Duodenal mucosa (tissue), 2 donors: Measurements from ENCODE around the gene CLASP1.
"Not testable (repeated sequence)": the region's sequence is repeated elsewhere in the genome, so short reads cannot be mapped to it uniquely, and the experiment has no call there.

Source experiments
- H3K27ac ChIP-seq: one replicate; pipeline ENCODE4 v1.7.0; 2013; ENCODE audit warnings: low read depth, low read length
- H3K27me3 ChIP-seq, 2 donors: one replicate each; pipeline ENCODE4 v1.7.0; 2013; ENCODE audit warnings: low read length in 2 of 2, control low read depth in 1 of 2; ENCODE audit not compliant: insufficient read depth in 2 of 2, control insufficient read depth in 1 of 2
- H3K36me3 ChIP-seq, 2 donors: one replicate each; pipeline ENCODE4 v1.7.0; 2013; ENCODE audit warnings: low read length in 2 of 2, control low read depth in 1 of 2; ENCODE audit not compliant: insufficient read depth in 2 of 2, control insufficient read depth in 1 of 2
- H3K4me1 ChIP-seq, 2 donors: one replicate each; pipeline ENCODE4 v1.7.0; 2013; ENCODE audit warnings: low read length in 2 of 2, control low read depth in 1 of 2; ENCODE audit not compliant: insufficient read depth in 2 of 2, control insufficient read depth in 1 of 2
- H3K4me3 ChIP-seq, 2 donors: one replicate each; pipeline ENCODE4 v1.7.0; 2013; ENCODE audit warnings: low read length in 2 of 2, low read depth in 1 of 2
- H3K9ac ChIP-seq, 2 donors: one replicate each; pipeline ENCODE4 v1.7.0; 2013; ENCODE audit warnings: low read length in 2 of 2, low read depth in 1 of 2
- H3K9me3 ChIP-seq, 2 donors: one replicate each; pipeline ENCODE4 v1.7.0; 2013; ENCODE audit warnings: low read length in 2 of 2, control low read depth in 1 of 2; ENCODE audit not compliant: control insufficient read depth in 1 of 2

CLASP1 gene

GRCh38 chr2:121374412-121375075 lies 274.7 kb downstream of the CLASP1 start:
- not testable (repeated sequence) for H3K9me3 ChIP-seq, H3K4me3 ChIP-seq, H3K4me1 ChIP-seq, H3K9ac ChIP-seq, H3K27me3 ChIP-seq, H3K27ac ChIP-seq
- H3K36me3 ChIP-seq, result peaks cover 15 to 40% of the 10 kb centered on the region in 2 donors

GRCh38 chr2:121372721-121373353 lies 276.4 kb downstream of the CLASP1 start:
- peaks cover 11 to 42% of the 10 kb centered on the region in 2 donors for H3K36me3 ChIP-seq
- no peak overlapping the region for H3K9ac ChIP-seq
- H3K27me3 ChIP-seq, result no peaks in the 10 kb centered on the region
- H3K4me3 ChIP-seq, result no peak overlapping the region
- no peaks in the 10 kb centered on the region for H3K9me3 ChIP-seq
- H3K27ac ChIP-seq, result no peak overlapping the region
- H3K4me1 ChIP-seq, result no peaks in the 10 kb centered on the region

GRCh38 chr2:121372082-121372481 lies 277.2 kb downstream of the CLASP1 start:
- H3K4me3 ChIP-seq, result no peak overlapping the region
- no peak overlapping the region for H3K9ac ChIP-seq
- H3K36me3 ChIP-seq, result peaks cover 15 to 45% of the 10 kb centered on the region in 2 donors
- H3K27me3 ChIP-seq, result no peaks in the 10 kb centered on the region
- no peaks in the 10 kb centered on the region for H3K9me3 ChIP-seq
- no peak overlapping the region for H3K27ac ChIP-seq
- H3K4me1 ChIP-seq, result no peaks in the 10 kb centered on the region

- H3K36me3 ChIP-seq, result peaks cover 27 to 47% of the 10 kb centered on the region in 2 donors
- no peaks in the 10 kb centered on the region for H3K9me3 ChIP-seq
- H3K4me1 ChIP-seq, result no peaks in the 10 kb centered on the region
- H3K9ac ChIP-seq, result no peak overlapping the region
- no peak overlapping the region for H3K4me3 ChIP-seq
- H3K27me3 ChIP-seq, result no peaks in the 10 kb centered on the region
- no peak overlapping the region for H3K27ac ChIP-seq
These were observed 280.4 kb downstream of the CLASP1 start for GRCh38 chr2:121368836-121369235.

- no peak overlapping the region for H3K27ac ChIP-seq
- no peaks in the 10 kb centered on the region for H3K9me3 ChIP-seq
- no peak overlapping the region for H3K4me3 ChIP-seq
- H3K4me1 ChIP-seq, result no peaks in the 10 kb centered on the region
- peaks cover 32 to 53% of the 10 kb centered on the region in 2 donors for H3K36me3 ChIP-seq
- H3K27me3 ChIP-seq, result no peaks in the 10 kb centered on the region
- no peak overlapping the region for H3K9ac ChIP-seq
These were observed 281.1 kb downstream of the CLASP1 start for GRCh38 chr2:121368155-121368554.

GRCh38 chr2:121367246-121367900 lies 281.9 kb downstream of the CLASP1 start:
- Histone ChIP-seq H3K9me3 (no peaks in the 10 kb centered on the region), H3K27me3 (no peaks in the 10 kb centered on the region), H3K9ac (no peak overlapping the region), H3K36me3 (peaks cover 35 to 61% of the 10 kb centered on the region in 2 donors), H3K4me3 (no peak overlapping the region), H3K4me1 (no peaks in the 10 kb centered on the region), H3K27ac (no peak overlapping the region)

- Histone ChIP-seq H3K4me3 (no peak overlapping the region), H3K9me3 (no peaks in the 10 kb centered on the region), H3K27ac (no peak overlapping the region), H3K4me1 (no peaks in the 10 kb centered on the region), H3K36me3 (peaks cover 41 to 74% of the 10 kb centered on the region in 2 donors), H3K9ac (no peak overlapping the region), H3K27me3 (no peaks in the 10 kb centered on the region)
These were observed 283.2 kb downstream of the CLASP1 start for GRCh38 chr2:121366040-121366439.

GRCh38 chr2:121365061-121365460 lies 284.2 kb downstream of the CLASP1 start:
- Histone ChIP-seq H3K9ac (no peak overlapping the region), H3K9me3 (no peaks in the 10 kb centered on the region), H3K36me3 (peaks cover 44 to 71% of the 10 kb centered on the region in 2 donors), H3K27me3 (no peaks in the 10 kb centered on the region), H3K27ac (no peak overlapping the region), H3K4me3 (no peak overlapping the region), H3K4me1 (peaks cover 0 to 7% of the 10 kb centered on the region in 2 donors)

GRCh38 chr2:121363632-121364420 lies 285.4 kb downstream of the CLASP1 start:
- H3K36me3 ChIP-seq, result peaks cover 47 to 69% of the 10 kb centered on the region in 2 donors
- no peaks in the 10 kb centered on the region for H3K9me3 ChIP-seq
- H3K4me1 ChIP-seq, result peaks cover 0 to 7% of the 10 kb centered on the region in 2 donors
- no peaks in the 10 kb centered on the region for H3K27me3 ChIP-seq
- H3K27ac ChIP-seq, result no peak overlapping the region
- H3K4me3 ChIP-seq, result no peak overlapping the region
- H3K9ac ChIP-seq, result no peak overlapping the region

- Histone ChIP-seq H3K9me3 (no peaks in the 10 kb centered on the region), H3K27me3 (no peaks in the 10 kb centered on the region), H3K4me1 (peaks cover 0 to 7% of the 10 kb centered on the region in 2 donors), H3K4me3 (no peak overlapping the region), H3K27ac (no peak overlapping the region), H3K9ac (no peak overlapping the region), H3K36me3 (peaks cover 47 to 71% of the 10 kb centered on the region in 2 donors)
These were observed 286.5 kb downstream of the CLASP1 start for GRCh38 chr2:121362774-121363173.
